Ascending aorta (tissue), 2 donors: ENCODE data around the gene SLC4A9. TPM values are rescaled to one million over a fixed set of nuclear protein-coding genes. Genes with fewer than 3 reads are reported as not detected.

Source experiments
- DNase-seq, 2 donors: peaks; one replicate each; pipeline ENCODE4 v3.0.0-alpha.2; 2019; ENCODE audit warnings: low spot score in 2 of 2
- H3K27ac ChIP-seq, 2 donors: fragments of 200-600 bp; sonication (generic); one replicate each; pipeline ENCODE4 v1.5.1; 2016 to 2017; ENCODE audit warnings: mild to moderate bottlenecking in 1 of 2
- H3K27me3 ChIP-seq: fragments of 200-600 bp; sonication (generic); one replicate; pipeline ENCODE4 v1.5.1; 2017
- H3K36me3 ChIP-seq, 2 donors: fragments of 200-600 bp; sonication (generic); one replicate each; pipeline ENCODE4 v1.5.1; 2016
- H3K4me1 ChIP-seq, 2 donors: fragments of 200-600 bp; sonication (generic); one replicate each; pipeline ENCODE4 v1.5.1; 2016 to 2017; ENCODE audit warnings: mild to moderate bottlenecking in 1 of 2
- H3K4me3 ChIP-seq, 2 donors: fragments of 200-600 bp; sonication (generic); one replicate each; pipeline ENCODE4 v1.5.1; 2016 to 2017; ENCODE audit warnings: mild to moderate bottlenecking in 1 of 2
- H3K9me3 ChIP-seq, 2 donors: fragments of 200-600 bp; sonication (generic); one replicate each; pipeline ENCODE4 v1.5.1; 2016
- intact Hi-C: fragments of 100-400 bp; cut with DNase I; formaldehyde crosslinking; loops from one replicate; pipeline ENCODE4 v1.15.1; 2023
- total RNA-seq: library from RNA; depleted of rRNA; stranded (reverse); fragments of >200 nt; gene quantifications from one replicate; pipeline ENCODE4 v1.1.0, GENCODE V29; 2016
- TF ChIP-seq, protein P1 (sequence below), 3 experiments: fragments of 200-600 bp in 2 of 3; fragments of 450-650 bp in 1 of 3; sonication (generic) in 2 of 3; IDR thresholded peaks; one replicate each; pipeline ENCODE4 v1.5.1; 2016 to 2019; ENCODE audit warnings: antibody characterized with exemption in 3 of 3, mild to moderate bottlenecking in 1 of 3, moderate library complexity in 1 of 3

SLC4A9 gene
- total RNA-seq, 1 donor from 2014 or later, result not detected

DNA sequence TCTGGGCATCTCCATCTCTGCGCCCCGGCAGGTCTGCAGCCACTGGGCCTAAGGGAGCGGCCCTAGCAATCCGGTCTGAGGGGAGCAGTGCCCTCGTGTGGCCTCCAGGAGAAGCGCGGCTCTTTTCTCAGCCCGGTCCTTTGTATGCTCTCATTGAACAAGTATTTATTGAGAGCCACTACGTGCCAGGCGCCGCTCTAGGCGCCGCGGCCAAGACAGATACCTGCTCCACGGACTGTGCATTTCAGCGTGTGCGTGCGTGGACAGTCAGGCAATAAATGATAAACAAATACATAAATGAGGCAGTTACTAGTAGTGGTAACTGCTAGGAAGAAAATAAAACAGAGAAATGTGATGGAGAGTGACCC is 2.3 kb upstream of the SLC4A9 start:
- Histone ChIP-seq H3K27me3 (no peaks in the 10 kb centered on the region), H3K4me1 (peaks cover 0 to 4% of the 10 kb centered on the region in 2 donors), H3K27ac (no peak overlapping the region), H3K9me3 (no peaks in the 10 kb centered on the region), H3K4me3 (peak overlapping the region; percentile 35 to 40), H3K36me3 (no peaks in the 10 kb centered on the region)
- TF ChIP-seq, protein P1, sequence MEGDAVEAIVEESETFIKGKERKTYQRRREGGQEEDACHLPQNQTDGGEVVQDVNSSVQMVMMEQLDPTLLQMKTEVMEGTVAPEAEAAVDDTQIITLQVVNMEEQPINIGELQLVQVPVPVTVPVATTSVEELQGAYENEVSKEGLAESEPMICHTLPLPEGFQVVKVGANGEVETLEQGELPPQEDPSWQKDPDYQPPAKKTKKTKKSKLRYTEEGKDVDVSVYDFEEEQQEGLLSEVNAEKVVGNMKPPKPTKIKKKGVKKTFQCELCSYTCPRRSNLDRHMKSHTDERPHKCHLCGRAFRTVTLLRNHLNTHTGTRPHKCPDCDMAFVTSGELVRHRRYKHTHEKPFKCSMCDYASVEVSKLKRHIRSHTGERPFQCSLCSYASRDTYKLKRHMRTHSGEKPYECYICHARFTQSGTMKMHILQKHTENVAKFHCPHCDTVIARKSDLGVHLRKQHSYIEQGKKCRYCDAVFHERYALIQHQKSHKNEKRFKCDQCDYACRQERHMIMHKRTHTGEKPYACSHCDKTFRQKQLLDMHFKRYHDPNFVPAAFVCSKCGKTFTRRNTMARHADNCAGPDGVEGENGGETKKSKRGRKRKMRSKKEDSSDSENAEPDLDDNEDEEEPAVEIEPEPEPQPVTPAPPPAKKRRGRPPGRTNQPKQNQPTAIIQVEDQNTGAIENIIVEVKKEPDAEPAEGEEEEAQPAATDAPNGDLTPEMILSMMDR (IDR thresholded peaks at IDR 0.05), result peak; percentile 86 to 93 (median 91)
- DNase-seq, result peak; percentile 56 to 94
- intact Hi-C loops, result loop anchor here (2.0 to 5.0 kb wide), 2 partner anchors 117 to 180 kb away; partner anchors contain the start of gene CYSTM1

- DNase-seq, result no peak
- no peaks in the 10 kb centered on the region for H3K9me3 ChIP-seq
- no peaks in the 10 kb centered on the region for H3K36me3 ChIP-seq
- H3K27ac ChIP-seq, result no peak overlapping the region
- H3K27me3 ChIP-seq, result no peaks in the 10 kb centered on the region
- no peak overlapping the region for H3K4me3 ChIP-seq
- H3K4me1 ChIP-seq, result peaks cover 0 to 7% of the 10 kb centered on the region in 2 donors
- intact Hi-C loops, result loop anchor here (5.0 kb wide), 1 partner anchor 182 kb away; the partner anchor contains the start of gene CYSTM1
- TF ChIP-seq, protein P1 (IDR thresholded peaks at IDR 0.05), result peak in 1 of 3 experiments; percentile 10
Observed at GRCh38 chr5:140358738-140359310, 1.2 kb upstream of the SLC4A9 start.

GRCh38 chr5:140360681-140361479 is 886 bp downstream of the SLC4A9 start:
- intact Hi-C loops, result no loop called here
- Histone ChIP-seq H3K36me3 (no peaks in the 10 kb centered on the region), H3K4me3 (no peak overlapping the region), H3K27me3 (no peaks in the 10 kb centered on the region), H3K4me1 (peaks cover 0 to 7% of the 10 kb centered on the region in 2 donors), H3K9me3 (no peaks in the 10 kb centered on the region), H3K27ac (no peak overlapping the region)
- TF ChIP-seq, protein P1 (IDR thresholded peaks at IDR 0.05), result no peak
- peak in 1 of 2 donors; percentile 42 for DNase-seq

- Histone ChIP-seq H3K4me3 (no peak overlapping the region), H3K36me3 (no peaks in the 10 kb centered on the region), H3K9me3 (no peaks in the 10 kb centered on the region), H3K4me1 (peaks cover 0 to 7% of the 10 kb centered on the region in 2 donors), H3K27ac (no peak overlapping the region), H3K27me3 (no peaks in the 10 kb centered on the region)
- DNase-seq, result peak in 1 of 2 donors; percentile 19
- TF ChIP-seq, protein P1 (IDR thresholded peaks at IDR 0.05), result no peak
- intact Hi-C loops, result no loop called here
Observed at GRCh38 chr5:140361901-140362300, 1.9 kb downstream of the SLC4A9 start.

GRCh38 chr5:140362311-140362710 is 2.3 kb downstream of the SLC4A9 start:
- intact Hi-C loops, result no loop called here
- H3K4me1 ChIP-seq, result peaks cover 0 to 5% of the 10 kb centered on the region in 2 donors
- H3K9me3 ChIP-seq, result no peaks in the 10 kb centered on the region
- no peaks in the 10 kb centered on the region for H3K36me3 ChIP-seq
- TF ChIP-seq, protein P1 (IDR thresholded peaks at IDR 0.05), result no peak
- DNase-seq, result peak in 1 of 2 donors; percentile 27
- no peaks in the 10 kb centered on the region for H3K27me3 ChIP-seq
- H3K27ac ChIP-seq, result no peak overlapping the region
- no peak overlapping the region for H3K4me3 ChIP-seq
